Retinal pigment epithelial cell (primary cell): ENCODE results near the gene LRRN1.
"Not testable (repeated sequence)": the region's sequence is repeated elsewhere in the genome, so short reads cannot be mapped to it uniquely, and the experiment has no call there.

Experiments used
- DNase-seq: peaks from one replicate; pipeline ENCODE4 v3.0.0-alpha.2; 2010; ENCODE audit warnings: low read depth
- H3K4me3 ChIP-seq: 2 replicates; pipeline ENCODE4 v1.5.1; 2011; ENCODE audit warnings: mild to moderate bottlenecking, low read length, control low read depth, moderate library complexity
- CTCF ChIP-seq: conservative IDR thresholded peaks from 2 replicates; pipeline ENCODE4 v1.5.1; 2011; ENCODE audit warnings: low read depth, low read length, control low read depth, inconsistent platforms

The LRRN1 gene

GRCh38 chr3:3881050-3881449 is 81.8 kb downstream of the LRRN1 start:
- no peak for DNase-seq
- no peak for TF ChIP-seq CTCF
- H3K4me3 ChIP-seq: no peak overlapping the region

GRCh38 chr3:3887311-3887710 is 88.1 kb downstream of the LRRN1 start:
- H3K4me3 ChIP-seq, DNase-seq: not testable (repeated sequence)

GRCh38 chr3:3893590-3893989 is 94.4 kb downstream of the LRRN1 start:
- DNase-seq: no peak
- no peak for TF ChIP-seq CTCF
- H3K4me3 ChIP-seq: no peak overlapping the region
